Fibroblast of lung (primary cell): ENCODE results near the gene ABCA9.

Experiments
- EZH2 ChIP-seq: IDR thresholded peaks from 2 replicates; pipeline ENCODE4 v1.5.1; 2012; ENCODE audit warnings: low read length, control low read depth, mild to moderate bottlenecking; ENCODE audit errors: missing control alignments
- TF ChIP-seq, protein P1 (sequence below), 2 donors: IDR thresholded peaks in 1 of 2; conservative IDR thresholded peaks in 1 of 2; 1 replicate in 1 of 2; 2 replicates in 1 of 2; pipeline ENCODE4 v1.5.1; 2011 to 2012; ENCODE audit warnings: low read length in 2 of 2, control low read depth in 1 of 2, inconsistent platforms in 1 of 2, low read depth in 1 of 2, mild to moderate bottlenecking in 1 of 2

GRCh38 chr17:68955181-68955841, 105.4 kb downstream of the ABCA9 start, which contains the start of gene ABCA8:
- TF ChIP-seq, protein P1, sequence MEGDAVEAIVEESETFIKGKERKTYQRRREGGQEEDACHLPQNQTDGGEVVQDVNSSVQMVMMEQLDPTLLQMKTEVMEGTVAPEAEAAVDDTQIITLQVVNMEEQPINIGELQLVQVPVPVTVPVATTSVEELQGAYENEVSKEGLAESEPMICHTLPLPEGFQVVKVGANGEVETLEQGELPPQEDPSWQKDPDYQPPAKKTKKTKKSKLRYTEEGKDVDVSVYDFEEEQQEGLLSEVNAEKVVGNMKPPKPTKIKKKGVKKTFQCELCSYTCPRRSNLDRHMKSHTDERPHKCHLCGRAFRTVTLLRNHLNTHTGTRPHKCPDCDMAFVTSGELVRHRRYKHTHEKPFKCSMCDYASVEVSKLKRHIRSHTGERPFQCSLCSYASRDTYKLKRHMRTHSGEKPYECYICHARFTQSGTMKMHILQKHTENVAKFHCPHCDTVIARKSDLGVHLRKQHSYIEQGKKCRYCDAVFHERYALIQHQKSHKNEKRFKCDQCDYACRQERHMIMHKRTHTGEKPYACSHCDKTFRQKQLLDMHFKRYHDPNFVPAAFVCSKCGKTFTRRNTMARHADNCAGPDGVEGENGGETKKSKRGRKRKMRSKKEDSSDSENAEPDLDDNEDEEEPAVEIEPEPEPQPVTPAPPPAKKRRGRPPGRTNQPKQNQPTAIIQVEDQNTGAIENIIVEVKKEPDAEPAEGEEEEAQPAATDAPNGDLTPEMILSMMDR (conservative IDR thresholded peaks at IDR 0.05 in 1 of 2, IDR thresholded peaks at IDR 0.05 in 1 of 2; ENCODE audit: low read depth in 1 of 2, low read length in 2 of 2) = no peak
- TF ChIP-seq EZH2 = no peak
